NOMO-1 treated with DMSO at 0.1 percent for 48 hours (cell line): ENCODE data around the gene SDC3.

ENCODE experiments used
- DNase-seq: peaks from one replicate; lab custom pipeline; 2025; ENCODE audit not compliant: unreplicated experiment; lab: John Stamatoyannopoulos, UW

The SDC3 gene

DNA sequence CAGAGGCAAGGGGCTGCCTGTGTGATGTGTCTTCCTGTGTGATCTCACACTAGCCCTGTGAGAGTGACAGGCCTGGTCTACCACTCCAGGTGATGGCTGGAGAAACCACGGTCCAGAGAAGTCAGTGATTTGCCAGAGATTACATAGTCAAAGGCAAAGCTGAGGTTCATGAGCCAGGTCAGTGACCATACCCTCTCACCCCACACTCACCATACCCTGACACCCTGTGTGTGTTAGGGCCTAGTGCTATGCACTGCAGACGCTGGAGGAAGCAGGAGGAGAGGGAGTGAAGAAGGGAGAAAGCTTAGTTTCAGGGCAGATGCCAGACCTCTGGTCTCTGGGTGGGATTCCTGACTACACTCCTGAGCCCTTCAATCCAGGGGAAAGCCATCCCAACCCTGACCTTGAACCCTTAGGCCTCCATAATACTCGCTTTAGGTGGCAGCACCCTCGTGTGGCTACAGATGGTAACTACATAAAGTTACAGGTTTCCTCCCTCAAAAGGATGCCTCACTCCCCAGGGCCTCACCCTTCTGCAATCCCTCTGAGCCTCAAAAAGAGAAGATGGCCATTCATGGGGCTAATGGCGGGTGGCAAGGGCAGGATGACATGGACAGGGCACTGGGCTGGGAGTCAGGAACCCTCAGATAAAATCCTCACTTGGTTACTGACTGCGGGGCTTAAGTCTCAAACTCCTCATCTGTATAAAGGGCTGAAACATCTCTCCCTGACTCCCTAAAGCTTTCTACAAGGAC lies 20.8 kb upstream of the SDC3 start:
- peak; percentile 58 for DNase-seq

DNA sequence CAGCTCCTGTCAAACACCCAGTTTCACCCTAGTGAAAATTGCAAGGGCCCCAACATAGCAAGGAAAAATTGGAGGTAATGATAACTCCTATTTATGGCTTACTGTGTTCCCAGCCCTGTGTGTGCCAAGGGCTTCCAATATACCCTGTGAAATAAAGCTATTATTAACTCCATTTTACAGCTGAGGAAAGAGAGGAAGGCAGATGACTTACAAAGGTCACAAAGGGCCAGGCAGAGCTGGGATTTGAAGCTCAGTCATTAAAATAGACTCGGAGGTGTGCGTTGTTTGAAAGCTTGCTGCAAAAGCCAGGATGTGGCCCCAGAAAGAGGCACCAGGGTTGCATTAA lies 20.2 kb upstream of the SDC3 start:
- DNase-seq = no peak

DNA sequence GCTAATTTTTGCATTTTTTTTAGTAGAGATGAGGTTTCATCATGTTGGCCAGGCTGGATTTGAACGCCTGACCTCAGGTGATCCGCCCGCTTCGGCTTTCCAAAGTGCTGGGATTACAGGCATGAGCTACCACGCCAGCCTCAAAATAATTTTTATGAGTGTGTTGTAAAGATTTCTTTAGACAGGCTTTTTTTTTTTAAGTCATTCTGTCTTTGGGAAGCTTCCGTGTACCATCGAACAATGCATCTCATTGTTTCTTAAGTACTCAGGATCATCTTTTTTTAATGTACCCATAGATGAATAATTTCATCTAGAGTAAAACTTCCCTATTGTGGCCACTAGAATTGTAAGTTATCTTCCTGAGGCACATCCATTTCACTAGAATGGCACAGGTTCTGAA lies 19.6 kb upstream of the SDC3 start:
- DNase-seq = no peak

DNA sequence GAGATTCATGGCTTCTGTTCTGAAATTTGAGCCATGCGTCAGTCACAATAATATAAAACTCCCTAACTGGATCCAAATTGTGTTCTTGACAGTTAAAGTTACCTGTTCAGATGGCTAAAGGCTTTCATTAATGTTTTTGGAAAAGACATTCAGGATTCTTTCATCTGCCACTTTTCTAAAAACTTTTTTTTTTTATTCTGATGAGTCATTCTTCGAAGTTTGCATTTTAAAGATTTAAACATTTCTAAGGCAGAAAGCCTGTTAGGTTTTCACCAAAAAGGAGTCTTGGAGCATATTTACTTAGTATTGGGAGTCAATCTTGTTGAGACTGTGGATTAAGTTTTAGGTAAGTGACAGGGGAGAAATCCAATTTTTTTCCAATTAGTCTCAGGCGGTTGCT lies 18.9 kb upstream of the SDC3 start:
- DNase-seq = no peak

DNA sequence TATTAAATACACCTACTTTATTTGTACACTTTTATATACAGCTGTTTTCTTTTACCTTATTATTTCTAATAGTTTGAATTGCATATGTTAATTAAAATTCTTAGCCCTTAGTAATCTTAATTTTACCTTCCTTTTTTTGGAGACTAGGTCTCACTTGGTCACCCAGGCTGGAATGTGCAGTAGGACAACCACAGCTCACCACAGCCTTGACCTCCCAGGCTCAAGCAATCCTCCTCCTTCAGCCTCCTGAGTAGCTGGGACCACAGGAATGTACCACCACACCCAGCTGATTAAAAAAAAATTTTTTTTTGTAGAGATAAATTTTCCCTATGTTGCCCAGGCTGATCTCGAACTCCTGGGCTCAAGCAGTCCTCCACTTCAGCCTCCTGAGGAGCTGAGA lies 15.0 kb upstream of the SDC3 start:
- DNase-seq = no peak

DNA sequence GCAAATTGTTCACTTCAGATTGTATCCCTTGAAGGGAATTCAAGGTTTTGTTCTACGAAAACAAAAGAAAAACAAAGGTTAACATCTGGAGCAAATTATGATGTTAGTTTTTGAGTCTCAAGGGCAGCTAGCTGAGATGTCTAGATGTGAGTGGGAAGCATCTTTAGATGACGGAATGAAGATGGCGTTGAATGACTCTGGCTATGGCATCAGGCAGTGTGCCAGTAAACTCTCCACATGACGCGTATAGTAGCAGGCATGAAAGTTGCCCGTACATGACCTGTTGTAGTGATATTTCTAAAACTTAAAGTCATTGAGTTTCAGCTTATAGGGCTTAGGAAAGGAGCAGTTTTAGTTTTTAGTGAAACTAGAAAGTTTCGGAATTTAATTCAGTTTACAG lies 12.3 kb upstream of the SDC3 start:
- DNase-seq = no peak

DNA sequence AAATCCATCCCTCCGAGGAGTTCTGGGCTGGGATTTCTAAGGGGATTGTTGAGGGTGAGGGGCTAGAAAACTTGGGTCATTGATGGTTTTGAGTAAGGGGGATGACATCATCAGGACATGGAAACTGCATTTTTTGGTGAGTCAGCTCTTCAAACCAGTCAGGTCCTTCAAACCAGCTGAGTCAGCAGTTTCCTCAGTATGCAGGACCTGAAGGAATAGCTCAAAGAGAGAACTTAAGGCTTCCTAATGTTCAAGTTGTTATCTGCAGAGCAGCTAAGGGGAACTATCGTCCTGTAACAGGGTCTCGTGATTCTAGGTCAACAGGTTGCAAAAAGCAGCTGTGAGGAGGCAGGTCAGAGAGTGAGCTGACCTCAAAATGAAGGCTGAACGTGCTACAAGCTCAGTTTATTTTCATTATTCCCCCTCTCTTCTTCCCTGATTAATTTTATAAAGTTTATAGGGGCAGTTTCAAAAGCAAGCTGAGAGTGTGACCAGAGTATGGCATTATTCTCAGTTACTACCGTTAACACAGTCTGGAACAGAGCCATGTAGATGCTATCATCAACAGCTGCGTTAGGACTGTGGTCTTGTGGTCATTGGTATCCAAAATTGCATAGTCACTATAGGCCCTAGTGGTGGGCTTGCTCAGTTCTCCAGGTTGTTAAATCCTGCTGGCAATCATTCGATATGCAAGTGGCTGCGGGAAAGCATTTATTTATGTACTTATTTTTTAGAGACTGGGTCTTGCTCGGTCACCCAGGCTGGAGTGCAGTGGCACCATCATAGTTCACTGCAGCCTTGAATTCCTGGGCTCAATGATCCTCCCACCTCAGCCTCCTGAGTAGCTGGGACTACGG lies 10.7 kb upstream of the SDC3 start:
- DNase-seq = peak; percentile 72

DNA sequence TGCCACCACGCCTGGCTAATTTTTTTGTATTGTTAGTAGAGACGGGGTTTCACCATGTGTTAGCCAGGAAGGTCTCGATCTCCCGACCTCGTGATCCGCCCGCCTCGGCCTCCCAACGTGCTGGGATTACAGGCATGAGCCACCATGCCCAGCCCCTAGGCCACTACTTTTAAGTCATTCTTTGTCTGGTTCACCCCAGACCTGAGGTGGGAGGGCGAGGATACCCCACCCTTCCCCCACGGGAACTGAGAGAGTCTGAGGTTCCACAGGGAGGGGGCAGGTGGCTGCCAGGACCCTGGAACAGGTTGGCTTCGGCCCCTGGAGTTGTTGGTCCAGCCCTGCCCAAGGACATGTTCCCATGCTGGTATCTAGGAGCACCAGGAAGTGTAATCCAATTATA lies 7.7 kb upstream of the SDC3 start:
- no peak for DNase-seq

DNA sequence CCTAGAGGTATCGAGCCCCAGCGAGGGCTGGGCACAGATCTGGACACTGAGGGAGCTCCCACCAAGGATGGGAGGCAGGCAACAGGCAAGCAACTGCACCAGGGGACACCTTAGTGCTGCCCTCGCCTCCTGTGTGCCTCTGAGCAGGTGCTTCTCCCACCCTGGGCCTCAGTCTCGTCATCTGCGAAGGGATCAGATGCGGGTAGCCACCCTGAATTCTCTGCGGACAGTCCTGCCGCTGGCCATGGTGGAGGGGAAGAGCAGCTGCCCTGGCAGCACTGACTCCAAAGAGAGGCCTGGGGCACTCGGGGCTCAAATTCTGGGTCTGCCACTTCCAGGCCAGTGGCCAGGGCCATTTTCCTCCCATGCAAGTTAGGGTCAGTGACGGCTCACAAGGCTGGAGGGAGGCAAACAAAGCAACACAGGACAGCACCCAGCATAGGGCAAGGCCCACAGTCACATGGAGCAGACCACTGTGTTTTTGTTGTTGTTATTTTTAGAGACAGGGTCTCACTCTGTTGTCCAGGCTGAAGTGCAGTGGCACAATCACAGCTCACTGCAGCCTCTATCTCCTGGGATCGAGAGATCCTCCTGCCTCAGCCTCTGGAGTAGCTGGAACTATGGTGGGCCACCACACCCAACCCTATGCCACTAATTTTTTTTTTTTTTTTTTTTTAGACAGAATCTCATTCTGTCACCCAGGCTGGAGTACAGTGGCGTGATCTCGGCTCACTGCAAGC lies 7.1 kb upstream of the SDC3 start:
- no peak for DNase-seq

DNA sequence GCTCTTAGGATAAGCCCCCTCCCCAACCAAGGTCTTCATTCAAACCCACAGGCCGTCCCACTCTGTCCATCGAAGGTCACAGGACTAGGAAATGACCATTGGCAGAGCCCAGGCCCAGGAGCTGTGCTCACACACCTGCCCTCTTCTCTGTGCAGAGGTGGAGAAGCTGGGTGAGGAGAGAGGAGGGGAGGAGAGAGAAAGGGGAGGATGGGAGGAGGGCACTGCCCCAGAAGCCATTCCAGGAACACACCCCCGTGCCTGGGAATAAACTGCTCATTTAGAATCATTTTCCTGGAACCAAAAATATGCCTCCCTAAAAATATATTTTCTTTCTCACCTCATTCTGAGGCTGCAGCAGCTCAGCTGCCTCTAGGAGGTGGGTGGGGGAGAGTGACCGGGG lies 6.4 kb upstream of the SDC3 start:
- no peak for DNase-seq

DNA sequence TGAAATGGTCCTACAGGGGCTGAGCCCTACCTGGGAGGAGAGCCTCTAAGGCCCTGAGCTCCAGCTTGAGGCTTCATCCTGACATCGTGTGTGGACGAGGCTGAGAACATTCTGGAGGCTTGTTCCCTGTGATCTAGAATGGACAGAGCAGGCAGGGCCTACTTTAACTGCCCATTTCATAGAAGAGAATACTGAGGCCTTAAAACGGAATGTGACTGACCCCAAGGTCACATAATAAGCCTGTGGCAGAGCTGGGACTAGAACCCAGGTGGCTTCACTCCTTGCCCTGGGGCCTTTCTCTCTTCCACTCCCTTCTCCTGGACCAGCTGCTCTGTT lies 6.0 kb upstream of the SDC3 start:
- DNase-seq = no peak

DNA sequence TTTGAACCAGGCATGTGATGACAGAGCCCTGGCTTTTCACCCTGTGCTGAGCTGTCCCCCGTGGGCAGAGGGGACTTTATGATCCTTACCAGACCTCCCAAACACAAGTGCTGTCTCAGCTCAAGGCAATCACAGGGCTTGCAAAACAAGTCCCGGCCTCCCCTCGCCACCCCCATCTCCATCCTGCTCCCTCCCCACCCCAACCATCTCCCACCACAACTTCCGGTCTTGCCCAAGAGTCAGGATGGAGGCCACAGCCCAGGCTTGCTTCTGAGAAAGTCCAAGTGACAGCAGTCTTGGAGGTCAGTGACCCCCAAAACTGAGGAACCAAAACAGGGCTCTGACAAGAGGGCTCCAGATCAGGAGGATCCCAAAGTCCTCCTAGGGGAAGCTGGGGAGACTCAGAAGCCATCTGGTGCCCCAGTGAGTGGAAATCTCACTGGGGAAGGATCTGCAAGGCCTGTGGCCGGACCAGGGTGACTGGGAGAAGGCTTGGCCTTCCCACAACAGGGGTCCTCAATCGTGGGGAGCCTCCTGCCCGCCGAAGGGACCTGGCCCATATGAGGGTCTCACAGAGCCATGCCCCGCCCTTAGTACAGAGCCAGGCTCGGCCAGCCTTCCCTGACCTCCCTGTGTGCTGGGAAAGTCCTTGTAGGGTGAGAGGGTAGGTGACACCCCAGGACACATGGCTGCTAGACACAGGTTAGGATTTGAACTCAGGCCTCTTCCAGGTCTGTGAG lies 4.5 kb upstream of the SDC3 start:
- DNase-seq = peak; percentile 60

DNA sequence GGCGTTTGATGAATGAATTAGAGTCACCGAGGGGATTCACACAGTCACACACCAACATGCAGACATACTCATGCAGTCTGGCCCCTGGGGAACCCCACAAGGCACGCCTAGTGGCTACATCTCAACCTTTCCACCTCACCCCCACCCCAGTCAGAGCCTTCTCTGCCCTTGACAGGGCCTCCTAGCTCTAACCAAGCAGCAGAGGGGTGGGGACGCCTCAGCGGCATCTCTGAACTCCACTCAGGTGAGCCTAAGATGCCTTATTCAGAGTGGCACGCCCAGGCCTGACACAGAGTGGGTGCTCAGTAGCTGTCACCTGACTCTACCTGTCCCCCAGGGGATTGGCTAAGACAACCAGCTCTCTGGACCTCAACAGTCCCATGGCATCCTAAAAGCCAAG lies 3.7 kb upstream of the SDC3 start:
- DNase-seq = no peak

DNA sequence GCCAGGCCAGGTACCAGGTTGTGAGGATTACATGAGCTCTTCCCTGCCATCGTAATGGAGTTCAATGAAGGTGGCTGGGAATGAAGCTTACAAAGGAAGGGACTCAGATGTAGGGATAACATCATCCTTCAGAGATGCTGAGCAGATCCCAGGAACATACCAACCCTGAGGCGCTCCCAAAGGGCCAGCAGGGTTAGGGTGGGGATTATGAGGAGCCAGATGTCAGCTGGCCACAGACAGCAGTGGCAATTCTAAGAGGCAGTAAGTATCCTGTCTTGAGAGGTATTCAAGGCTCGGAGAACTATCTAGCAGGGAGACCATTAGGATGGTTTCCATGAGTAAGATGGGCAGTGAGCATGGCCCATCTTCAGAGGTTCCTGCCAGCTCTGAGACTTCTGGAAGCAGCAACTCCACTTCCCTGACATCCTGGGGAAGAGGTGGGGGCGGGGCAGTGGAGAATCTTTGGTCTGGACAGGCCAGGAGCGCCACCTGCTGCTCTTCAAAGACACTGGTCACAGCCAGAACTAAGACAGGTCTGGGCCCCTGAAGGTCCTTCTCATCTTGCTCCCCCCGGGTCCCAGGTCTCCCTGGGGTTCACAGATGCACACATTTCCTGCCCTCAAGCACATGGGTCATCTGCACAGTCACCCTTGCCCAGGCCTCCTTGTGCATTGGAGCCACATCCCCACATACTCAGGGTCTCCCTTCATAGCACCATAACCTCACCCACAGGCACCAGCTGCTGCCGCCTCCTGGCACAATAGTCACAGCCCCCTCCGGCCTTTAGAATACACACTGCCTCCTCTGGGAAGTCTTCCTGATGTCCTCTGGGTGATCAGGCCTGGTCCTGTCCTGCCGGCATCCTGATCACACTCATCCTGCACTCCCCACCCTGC lies 2.7 kb upstream of the SDC3 start:
- peak; percentile 64 for DNase-seq

DNA sequence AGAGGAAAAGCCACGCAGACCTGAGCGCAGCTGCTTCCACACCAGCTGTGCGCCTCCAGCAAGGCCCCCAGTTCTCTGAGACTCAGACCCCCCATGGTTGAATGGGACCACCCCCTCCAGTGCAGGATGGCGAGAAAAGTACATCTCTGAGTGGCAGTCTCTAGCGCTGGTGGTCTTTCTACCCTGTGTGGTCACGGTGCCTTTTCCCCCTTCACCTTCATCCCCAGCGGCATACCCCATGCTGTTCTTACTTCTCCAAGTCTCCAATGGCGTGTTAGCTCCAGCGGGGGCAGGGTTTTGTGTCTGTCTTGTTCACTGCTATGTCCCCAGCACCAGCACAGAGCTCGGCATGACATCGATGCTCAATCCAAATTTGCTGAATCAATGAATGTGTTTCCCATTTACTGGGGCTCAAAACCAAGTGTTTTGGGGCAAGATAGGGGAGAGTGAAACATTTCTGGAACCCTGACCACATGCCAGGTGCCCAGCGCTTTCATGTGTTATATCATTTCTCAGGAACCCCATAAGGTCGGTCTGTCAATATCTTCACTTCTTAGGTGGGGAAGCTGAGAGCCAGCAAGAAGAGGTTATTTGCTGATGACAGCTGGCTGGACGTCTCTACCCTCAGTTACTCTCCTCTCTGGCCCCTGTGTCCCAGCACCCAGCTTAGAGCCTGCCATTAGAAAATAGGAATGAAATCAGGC lies 959 bp upstream of the SDC3 start:
- no peak for DNase-seq

DNA sequence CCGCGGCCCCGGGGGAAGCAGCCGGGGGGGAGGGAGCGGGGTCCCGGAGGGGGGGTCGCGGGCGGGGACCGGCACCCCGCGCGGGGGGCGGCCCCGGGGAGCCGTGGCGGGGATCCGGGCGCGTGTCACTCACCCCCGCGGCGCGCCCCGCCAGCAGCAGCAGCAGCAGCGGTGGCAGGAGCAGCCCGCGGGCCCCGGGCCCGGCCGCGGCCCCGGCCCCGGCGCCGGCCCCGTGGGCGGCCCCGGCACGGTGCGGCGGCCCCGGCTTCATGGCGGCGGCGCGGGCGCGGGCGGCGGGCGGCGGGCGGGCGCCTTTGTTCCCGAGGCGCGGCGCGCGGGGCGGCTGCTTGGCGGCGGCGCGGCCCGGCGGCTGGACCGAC lies 252 bp downstream of the SDC3 start:
- DNase-seq = no peak

DNA sequence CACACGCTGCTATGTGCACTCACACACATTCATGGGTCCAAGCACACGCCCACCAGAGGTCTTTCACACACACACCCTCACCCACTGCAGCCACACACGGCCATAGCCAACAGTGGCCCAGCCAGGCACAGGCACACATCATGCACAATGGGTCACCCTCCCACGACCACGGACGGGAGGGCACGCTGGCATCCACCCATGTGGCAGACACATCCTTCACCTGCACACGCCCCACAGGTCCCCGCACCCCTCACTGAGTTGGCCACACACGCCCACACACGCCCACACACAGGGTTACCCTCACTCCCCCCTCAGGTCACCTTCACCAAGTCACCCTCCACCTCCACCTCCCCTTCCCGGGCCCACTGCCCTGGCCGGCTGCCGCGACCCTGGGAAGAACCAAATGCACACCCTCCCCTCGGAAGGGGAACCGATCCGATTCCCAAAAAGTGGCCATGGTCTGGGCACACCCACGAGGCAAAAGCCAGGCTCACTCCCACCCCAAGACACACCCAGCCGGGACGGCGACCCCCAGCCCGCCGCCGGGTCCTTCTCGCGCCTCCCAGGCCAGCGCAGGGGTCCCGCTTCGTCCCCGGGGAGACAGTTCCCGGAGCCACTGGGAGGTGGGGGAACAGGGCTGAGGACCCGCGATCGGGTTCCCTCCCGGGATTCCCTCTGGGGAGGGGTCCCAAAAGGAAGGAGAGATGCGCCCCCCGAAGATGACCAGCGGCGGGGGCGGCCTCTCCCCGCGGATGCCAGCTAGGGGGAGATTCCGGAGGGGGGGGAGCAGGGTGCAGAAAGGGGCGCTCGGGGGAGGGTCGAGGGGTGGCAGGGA lies 860 bp downstream of the SDC3 start:
- DNase-seq = no peak

DNA sequence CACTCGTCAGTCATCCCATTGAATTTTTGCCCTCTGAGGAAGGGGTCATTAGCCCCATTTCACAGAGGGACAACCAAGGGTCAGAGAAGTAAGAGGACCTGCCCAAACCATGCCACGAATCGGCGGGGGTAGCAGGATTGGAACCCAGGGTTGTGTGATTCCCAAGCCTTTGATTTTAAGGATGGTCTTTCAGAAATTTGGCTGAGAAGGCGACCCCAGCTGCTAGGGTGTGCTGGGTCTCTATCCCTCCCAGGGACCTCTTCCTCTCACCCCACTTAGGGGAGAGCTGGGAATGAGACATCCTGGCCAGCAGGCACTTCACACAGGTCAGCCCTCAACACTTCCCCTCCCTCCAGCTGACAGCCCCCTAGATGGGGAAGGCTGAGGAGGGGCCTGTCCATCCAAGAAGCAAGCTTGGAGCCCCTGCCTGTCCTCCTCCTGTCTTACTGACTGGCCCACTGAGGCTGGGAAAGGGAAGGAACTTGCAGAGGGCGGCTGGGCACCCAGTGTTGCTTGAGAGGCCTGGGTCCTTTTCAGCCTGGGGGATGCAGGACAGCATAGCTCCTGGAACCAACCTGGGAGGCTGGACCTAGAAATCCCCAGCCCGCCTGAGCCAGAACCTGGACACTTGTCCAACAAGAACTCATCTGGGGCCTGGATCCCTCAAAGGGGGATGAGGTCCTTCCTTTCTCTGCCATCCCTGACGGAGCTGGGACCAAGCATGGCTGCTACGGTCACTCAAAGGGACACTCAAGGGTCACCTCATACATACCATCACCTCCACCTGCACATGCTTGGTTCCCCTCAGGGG lies 1.7 kb downstream of the SDC3 start:
- DNase-seq = no peak
